Limb (tissue), 2 donors: ENCODE data around the gene POTEF.
"Not testable (repeated sequence)": the region's sequence is repeated elsewhere in the genome, so short reads cannot be mapped to it uniquely, and the experiment has no call there.

Source experiments
- DNase-seq, 2 donors: peaks; one replicate each; pipeline ENCODE4 v3.0.0-alpha.2; 2016; ENCODE audit errors: extremely low spot score in 2 of 2

The POTEF gene

GRCh38 chr2:130152816-130153595, 24.0 kb upstream of the POTEF start:
- no peak for DNase-seq

DNA sequence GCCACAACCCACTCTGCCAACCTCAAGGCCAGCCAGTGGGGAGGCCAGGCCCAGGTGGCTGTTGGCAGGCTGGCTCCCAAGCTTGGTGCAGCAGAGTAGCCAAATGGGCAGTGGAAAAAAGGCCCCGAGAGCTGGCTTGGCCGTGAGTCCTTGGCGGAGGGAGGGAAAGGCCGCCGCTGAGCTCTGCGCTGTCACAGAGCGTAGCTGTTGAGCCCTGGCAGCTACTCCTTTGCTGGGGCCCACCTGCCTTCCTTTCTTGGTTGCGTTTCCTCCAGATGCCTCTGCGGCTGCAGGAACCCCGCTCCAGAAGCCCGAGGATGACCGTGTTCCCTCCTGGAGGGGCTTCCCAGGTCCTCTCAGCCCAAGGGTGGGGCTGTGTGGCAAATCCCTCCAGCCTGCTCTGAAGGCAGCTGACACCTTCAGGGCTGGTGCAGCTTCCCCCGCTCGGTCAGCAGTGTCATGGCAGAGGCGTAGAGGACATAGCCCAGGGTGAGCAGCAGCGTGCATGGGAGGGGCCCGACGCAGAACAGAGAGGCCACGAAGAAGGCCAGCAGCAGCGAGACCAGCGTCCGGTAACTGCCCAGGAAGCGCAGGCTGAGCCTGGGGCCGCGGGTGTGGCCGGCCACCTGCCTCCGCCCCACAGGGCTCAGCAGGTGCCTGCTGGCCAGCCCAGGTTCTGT, 23.3 kb upstream of the POTEF start:
- not testable (repeated sequence) for DNase-seq

GRCh38 chr2:130151145-130151512, 22.1 kb upstream of the POTEF start:
- DNase-seq = not testable (repeated sequence)

GRCh38 chr2:130150181-130151144, 21.4 kb upstream of the POTEF start:
- DNase-seq = no peak

DNA sequence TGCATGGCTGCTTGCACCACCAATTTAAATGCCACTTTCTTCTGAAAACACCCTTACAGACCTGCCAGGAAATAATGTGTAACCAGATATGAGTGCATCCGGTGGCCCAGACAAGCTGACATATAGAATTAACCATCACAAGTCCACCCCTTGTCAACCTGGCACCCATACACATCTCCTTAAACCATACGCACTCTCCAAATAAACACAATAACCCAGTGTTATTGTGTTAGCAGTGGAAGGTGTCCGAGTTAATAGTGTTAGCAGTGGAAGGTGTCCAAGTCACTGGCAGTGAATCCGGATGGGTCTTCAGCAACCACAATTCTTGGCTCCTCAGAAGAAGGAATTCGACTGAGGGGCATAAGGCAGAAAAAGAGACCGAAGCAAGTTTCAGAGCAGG, 19.5 kb upstream of the POTEF start:
- not testable (repeated sequence) for DNase-seq

DNA sequence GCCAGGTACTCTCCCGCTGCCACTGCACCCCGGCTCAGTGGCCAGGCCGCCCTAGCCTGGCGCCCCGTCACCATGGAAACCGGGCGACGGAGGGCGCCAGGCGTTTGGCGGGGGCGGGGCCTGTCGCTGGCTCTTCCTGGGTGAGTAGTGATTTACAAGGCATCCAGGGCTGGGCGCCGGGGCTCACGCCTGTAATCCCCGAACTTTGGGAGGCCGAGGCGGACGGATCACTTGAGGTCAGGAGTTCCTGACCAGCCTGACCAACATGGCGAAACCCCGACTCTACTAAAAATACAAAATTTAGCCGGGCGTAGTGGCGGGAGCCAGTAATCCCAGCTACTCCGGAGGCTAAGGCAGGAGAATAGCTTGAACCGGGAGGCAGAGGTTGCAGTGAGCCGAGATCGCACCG, 16.0 kb upstream of the POTEF start, which contains the start of gene CCDC74B:
TSS of gene CCDC74B (minus strand) at position 107 of the 409 bp plus-strand sequence. CDS start 116 bp downstream, outside the sequence.
- peak in 1 of 2 donors; percentile 47 for DNase-seq

DNA sequence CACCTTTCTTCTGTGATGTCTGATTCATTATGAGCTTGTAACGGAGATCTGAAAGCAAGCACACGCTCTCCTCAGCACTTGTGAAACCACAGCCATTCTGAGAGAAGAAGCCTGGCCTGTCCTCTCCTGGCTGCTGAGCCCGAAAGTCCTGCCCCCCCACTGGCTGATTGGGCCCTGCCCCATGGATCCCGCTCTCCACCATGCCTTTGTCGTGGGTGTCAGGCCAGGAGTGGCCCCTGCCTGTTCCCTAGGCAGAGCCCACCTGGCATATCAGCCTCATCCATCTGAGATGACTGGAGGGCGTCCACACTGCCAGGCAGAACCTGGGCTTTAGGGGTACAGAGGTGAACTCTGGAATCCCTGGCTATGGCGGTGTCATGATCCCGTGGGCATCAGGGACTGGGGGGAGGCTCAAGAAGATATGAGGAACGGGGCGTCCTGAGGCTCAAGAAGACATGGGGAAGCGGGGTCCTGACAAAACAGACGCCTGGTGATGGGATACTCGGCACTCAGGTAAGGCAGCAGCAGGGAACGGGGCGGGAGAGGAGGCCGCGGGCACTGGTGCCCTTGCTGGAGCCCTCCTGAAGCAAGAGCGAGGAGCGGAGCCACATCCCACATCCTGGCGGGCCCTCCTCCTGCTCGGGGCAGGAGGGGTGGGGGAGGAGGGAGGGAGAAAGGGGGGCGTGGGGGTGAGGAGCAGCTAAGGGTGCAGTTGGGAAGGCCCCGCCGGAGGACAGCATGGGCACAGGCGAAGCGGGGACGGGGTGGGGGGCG, 14.4 kb upstream of the POTEF start:
- not testable (repeated sequence) for DNase-seq

- DNase-seq = not testable (repeated sequence)
These were observed 13.6 kb upstream of the POTEF start for GRCh38 chr2:130142396-130143265.

- peak in 1 of 2 donors; percentile 4 for DNase-seq
These were observed 12.8 kb upstream of the POTEF start for GRCh38 chr2:130141645-130142370.

GRCh38 chr2:130141002-130141401, 12.0 kb upstream of the POTEF start:
- not testable (repeated sequence) for DNase-seq

GRCh38 chr2:130140516-130140915, 11.5 kb upstream of the POTEF start:
- DNase-seq = not testable (repeated sequence)

- DNase-seq = not testable (repeated sequence)
These were observed 10.6 kb upstream of the POTEF start for GRCh38 chr2:130139331-130140280.

DNA sequence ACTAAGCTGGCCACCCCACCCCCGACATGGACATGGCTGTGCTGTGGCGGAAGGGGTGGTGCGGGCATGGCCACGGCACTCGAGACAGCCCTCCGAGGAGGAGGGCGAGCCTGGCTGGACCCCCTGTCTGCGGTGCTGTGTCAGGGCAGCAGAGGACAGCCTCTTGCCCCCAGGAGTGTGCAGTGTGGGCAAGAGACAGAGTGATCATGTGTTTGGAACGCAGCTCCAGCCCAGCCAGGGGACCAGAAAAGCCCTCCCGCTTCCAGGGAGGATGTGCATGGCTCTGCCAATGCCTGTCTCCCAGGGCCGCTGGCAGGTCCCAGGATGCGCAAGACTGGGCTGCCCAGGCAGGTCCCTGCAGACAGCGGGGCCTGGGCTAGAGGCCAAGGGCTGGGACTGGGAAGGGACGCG, 9.8 kb upstream of the POTEF start:
- not testable (repeated sequence) for DNase-seq

DNA sequence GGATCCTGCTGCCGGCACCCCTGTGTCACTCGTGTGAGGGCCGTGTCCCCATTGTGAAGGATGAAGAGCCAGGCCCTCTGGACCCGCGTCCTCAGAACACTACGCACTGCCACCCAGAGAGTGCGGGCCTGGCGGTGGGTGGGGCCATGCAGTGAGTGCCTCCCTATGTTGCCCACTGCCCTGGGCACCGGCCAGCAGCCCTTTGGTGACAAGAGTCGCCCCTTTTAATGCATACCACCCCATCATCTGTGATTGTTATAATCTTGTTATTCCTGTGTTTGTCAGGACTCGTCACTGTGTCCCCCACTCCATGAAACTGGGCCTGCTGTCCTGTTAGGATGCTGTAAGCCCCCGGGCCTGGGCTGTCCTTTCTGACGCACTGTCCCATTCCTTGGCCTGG, 9.3 kb upstream of the POTEF start:
- not testable (repeated sequence) for DNase-seq

GRCh38 chr2:130137118-130137517, 8.1 kb upstream of the POTEF start:
- DNase-seq = not testable (repeated sequence)

- not testable (repeated sequence) for DNase-seq
These were observed 7.5 kb upstream of the POTEF start for GRCh38 chr2:130136546-130136945.

- no peak for DNase-seq
These were observed 6.9 kb upstream of the POTEF start for GRCh38 chr2:130135692-130136541.
